ENCODE measurements around the gene SYNE1. TPM values are rescaled to one million over a fixed set of nuclear protein-coding genes. Genes with fewer than 3 reads are reported as not detected.
A peak's percentile ranks its signal among the peaks of the same experiment; 100 is the strongest.

The SYNE1 gene
- total RNA-seq, 1 donor, result 101 TPM

DNA sequence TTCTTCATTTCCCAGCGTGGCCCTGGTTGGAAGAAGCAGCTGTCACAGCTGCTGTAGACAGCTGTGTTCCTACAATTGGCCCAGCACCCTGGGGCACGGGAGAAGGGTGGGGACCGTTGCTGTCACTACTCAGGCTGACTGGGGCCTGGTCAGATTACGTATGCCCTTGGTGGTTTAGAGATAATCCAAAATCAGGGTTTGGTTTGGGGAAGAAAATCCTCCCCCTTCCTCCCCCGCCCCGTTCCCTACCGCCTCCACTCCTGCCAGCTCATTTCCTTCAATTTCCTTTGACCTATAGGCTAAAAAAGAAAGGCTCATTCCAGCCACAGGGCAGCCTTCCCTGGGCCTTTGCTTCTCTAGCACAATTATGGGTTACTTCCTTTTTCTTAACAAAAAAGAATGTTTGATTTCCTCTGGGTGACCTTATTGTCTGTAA is 537.0 kb downstream of the SYNE1 start:
- DNase-seq (ENCODE audit: low read depth), result peak; percentile 76
- TF ChIP-seq, protein P1, sequence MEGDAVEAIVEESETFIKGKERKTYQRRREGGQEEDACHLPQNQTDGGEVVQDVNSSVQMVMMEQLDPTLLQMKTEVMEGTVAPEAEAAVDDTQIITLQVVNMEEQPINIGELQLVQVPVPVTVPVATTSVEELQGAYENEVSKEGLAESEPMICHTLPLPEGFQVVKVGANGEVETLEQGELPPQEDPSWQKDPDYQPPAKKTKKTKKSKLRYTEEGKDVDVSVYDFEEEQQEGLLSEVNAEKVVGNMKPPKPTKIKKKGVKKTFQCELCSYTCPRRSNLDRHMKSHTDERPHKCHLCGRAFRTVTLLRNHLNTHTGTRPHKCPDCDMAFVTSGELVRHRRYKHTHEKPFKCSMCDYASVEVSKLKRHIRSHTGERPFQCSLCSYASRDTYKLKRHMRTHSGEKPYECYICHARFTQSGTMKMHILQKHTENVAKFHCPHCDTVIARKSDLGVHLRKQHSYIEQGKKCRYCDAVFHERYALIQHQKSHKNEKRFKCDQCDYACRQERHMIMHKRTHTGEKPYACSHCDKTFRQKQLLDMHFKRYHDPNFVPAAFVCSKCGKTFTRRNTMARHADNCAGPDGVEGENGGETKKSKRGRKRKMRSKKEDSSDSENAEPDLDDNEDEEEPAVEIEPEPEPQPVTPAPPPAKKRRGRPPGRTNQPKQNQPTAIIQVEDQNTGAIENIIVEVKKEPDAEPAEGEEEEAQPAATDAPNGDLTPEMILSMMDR (IDR thresholded peaks at IDR 0.05; ENCODE audit: insufficient read depth, low read depth, low read length), result no peak

DNA sequence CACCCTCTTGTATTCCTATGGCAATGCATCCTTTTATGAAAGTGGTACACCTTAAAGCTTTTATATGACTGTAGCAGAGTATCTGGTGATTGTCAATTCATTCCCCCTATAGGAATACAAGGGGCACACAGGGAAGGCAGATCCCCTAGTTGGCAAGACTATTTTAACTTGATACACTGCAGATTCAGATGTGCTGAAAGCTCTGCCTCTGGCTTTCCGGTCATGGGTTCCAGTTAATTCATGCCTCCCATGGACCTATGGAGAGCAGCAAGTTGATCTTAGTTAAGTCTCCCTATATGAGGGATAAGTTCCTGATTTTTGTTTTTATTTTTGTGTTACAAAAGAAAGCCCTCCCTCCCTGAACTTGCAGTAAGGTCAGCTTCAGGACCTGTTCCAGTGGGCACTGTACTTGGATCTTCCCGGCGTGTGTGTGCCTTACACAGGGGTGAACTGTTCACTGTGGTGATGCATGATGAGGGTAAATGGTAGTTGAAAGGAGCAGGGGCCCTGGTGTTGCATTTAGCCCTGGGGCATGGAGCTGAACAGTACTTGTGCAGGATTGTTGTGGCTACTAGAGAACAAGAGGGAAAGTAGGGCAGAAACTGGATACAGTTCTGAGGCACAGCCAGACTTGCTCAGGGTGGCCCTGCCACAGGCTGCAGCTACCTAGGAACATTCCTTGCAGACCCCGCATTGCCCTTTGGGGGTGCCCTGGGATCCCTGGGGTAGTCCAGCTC is 537.5 kb downstream of the SYNE1 start:
- TF ChIP-seq, protein P1 (IDR thresholded peaks at IDR 0.05; ENCODE audit: insufficient read depth, low read depth, low read length), result no peak
- DNase-seq (ENCODE audit: low read depth), result no peak
- H3K4me3 ChIP-seq (ENCODE audit: low read depth, low read length), result no peak overlapping the region

More for the DNA sequence above, 537.0 kb downstream of the SYNE1 start:
- no peak overlapping the region for H3K4me3 ChIP-seq (ENCODE audit: low read depth, low read length)

DNA sequence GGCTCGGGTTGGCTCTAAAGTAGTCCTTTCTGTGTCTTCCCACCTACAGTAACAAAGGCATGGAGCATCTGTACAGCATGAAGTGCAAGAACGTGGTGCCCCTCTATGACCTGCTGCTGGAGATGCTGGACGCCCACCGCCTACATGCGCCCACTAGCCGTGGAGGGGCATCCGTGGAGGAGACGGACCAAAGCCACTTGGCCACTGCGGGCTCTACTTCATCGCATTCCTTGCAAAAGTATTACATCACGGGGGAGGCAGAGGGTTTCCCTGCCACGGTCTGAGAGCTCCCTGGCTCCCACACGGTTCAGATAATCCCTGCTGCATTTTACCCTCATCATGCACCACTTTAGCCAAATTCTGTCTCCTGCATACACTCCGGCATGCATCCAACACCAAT is 538.5 kb downstream of the SYNE1 start:
- DNase-seq (ENCODE audit: low read depth), result no peak
- TF ChIP-seq, protein P1 (IDR thresholded peaks at IDR 0.05; ENCODE audit: insufficient read depth, low read depth, low read length), result no peak
- no peak overlapping the region for H3K4me3 ChIP-seq (ENCODE audit: low read depth, low read length)

DNA sequence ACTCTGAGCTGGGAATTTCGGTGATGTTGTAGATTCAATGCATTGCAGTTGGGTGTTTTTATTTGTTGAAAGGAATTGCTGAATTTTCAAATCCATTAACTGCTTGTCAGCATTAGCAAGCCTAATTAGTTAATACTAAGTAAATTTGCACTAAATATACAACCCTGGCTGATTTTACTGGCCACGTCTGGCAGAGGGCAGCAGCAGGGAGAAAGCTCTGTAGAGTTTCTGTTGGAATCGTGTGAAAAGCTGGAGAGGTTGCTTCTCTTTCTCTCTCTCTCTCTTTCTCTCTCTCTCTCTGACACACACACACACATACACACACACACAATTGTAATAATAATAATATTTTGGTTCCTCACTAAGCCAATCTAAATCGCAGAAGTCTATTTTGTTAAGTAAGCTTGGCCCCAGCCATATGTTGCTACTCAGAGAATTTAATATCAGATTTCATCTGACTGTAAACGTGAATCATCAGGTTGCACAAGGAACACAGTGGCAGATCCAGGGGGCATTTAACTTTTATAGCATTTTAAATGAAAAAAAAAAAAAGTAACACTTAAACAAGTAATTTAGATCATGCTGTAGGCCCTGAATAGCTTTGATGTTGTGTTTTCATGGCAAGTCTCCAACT is 540.2 kb downstream of the SYNE1 start:
- TF ChIP-seq, protein P1 (IDR thresholded peaks at IDR 0.05; ENCODE audit: insufficient read depth, low read depth, low read length), result no peak
- peak; percentile 91 for DNase-seq (ENCODE audit: low read depth)
- no peak overlapping the region for H3K4me3 ChIP-seq (ENCODE audit: low read depth, low read length)

DNA sequence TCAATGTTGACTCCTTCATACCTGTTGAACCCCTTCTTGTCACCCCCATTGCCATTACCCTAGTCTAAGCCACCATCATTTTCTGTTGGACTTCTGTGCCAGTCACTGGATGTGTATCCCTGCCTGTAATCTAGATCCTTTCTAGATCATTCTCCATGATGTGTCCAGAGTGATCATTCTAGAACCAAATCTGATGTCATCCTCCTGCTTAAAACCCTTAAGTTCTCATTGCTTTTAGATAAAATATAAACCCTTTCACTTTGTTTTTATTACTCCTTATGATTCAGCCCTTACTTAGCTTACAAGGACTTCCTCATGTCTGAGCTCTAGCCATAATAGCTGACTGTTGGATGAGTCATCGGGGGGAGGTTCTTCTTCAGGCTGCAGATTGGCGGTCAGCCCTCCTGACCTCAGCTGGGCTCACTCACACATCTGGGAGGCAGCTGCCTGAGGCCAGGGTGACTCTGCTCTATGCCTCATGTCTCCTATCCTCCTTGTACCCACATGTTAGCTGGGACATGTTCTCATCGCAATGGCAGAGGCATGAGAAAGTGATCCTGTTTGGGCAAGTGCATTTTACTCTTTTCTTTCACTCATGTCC is 542.1 kb downstream of the SYNE1 start:
- peak; percentile 100 for DNase-seq (ENCODE audit: low read depth)

DNA sequence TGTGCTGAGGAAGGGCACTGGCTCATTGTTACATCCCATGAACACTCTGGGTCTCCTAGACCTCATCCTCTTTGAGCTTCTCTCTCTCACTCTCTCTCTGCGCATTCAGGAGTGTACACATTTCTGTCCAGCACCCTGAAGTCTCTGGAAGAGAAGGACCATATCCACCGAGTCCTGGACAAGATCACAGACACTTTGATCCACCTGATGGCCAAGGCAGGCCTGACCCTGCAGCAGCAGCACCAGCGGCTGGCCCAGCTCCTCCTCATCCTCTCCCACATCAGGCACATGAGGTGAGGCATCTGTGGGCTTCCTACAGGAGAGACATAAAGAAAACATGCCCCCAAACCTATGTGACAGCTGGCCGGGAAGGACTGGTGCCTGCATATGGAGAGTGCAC is 542.9 kb downstream of the SYNE1 start:
- no peak for DNase-seq (ENCODE audit: low read depth)
- H3K4me3 ChIP-seq (ENCODE audit: low read depth, low read length), result no peak overlapping the region
- TF ChIP-seq, protein P1 (IDR thresholded peaks at IDR 0.05; ENCODE audit: insufficient read depth, low read depth, low read length), result no peak

More for the DNA sequence above, 542.1 kb downstream of the SYNE1 start:
- H3K4me3 ChIP-seq (ENCODE audit: low read depth, low read length), result no peak overlapping the region
- TF ChIP-seq, protein P1 (IDR thresholded peaks at IDR 0.05; ENCODE audit: insufficient read depth, low read depth, low read length), result no peak

Measured in fibroblast of villous mesenchyme (primary cell).